GM23338 (cell line): ENCODE measurements around the gene PPP2R1B. TPM values are rescaled to one million over a fixed set of nuclear protein-coding genes. Genes with fewer than 3 reads are reported as not detected.

ENCODE experiments used
- ATAC-seq: fragments of 200-7000 bp; cut with Tn5 transposase; 3 replicates; pipeline ENCODE4 v1.9.1; 2020
- DNase-seq: peaks from one replicate; pipeline ENCODE4 v3.0.0-alpha.2; 2015; ENCODE audit warnings: low spot score
- H2AFZ ChIP-seq: fragments of 200-600 bp; sonication (generic); 2 replicates; pipeline ENCODE4 v1.8.0; 2016; ENCODE audit warnings: antibody characterized with exemption, mild to moderate bottlenecking, moderate library complexity
- H3F3A ChIP-seq: fragments of 200-600 bp; sonication (generic); replicated peaks from 2 replicates; pipeline ENCODE4 v1.8.0; 2017; ENCODE audit warnings: antibody characterized with exemption, mixed run types, low read depth
- H3K27ac ChIP-seq: fragments of 200-600 bp; sonication (generic); 2 replicates; pipeline ENCODE4 v1.6.1; 2016; ENCODE audit warnings: low read depth
- H3K27me3 ChIP-seq: fragments of 200-600 bp; sonication (generic); 2 replicates; pipeline ENCODE4 v1.8.0; 2016; ENCODE audit warnings: mild to moderate bottlenecking, mixed run types, moderate library complexity; ENCODE audit not compliant: insufficient read depth
- H3K36me3 ChIP-seq: fragments of 200-600 bp; sonication (generic); 2 replicates; pipeline ENCODE4 v1.8.0; 2016; ENCODE audit warnings: mild to moderate bottlenecking; ENCODE audit not compliant: insufficient read depth
- H3K4me1 ChIP-seq: fragments of 200-600 bp; sonication (generic); 2 replicates; pipeline ENCODE4 v1.8.0; 2016; ENCODE audit warnings: mild to moderate bottlenecking, moderate library complexity; ENCODE audit not compliant: insufficient read depth
- H3K4me2 ChIP-seq: fragments of 200-600 bp; sonication (generic); 2 replicates; pipeline ENCODE4 v1.7.1; 2017; ENCODE audit warnings: mixed run types
- H3K4me3 ChIP-seq: fragments of 200-600 bp; sonication (generic); 2 replicates; pipeline ENCODE4 v1.6.1; 2016; ENCODE audit warnings: mixed run types
- H3K79me2 ChIP-seq: fragments of 200-600 bp; sonication (generic); replicated peaks from 2 replicates; pipeline ENCODE4 v1.8.0; 2017; ENCODE audit warnings: mild to moderate bottlenecking; ENCODE audit not compliant: insufficient read depth
- H3K9me2 ChIP-seq: fragments of 200-600 bp; sonication (generic); 2 replicates; pipeline ENCODE4 v1.8.0; 2017; ENCODE audit not compliant: insufficient read depth
- H4K20me1 ChIP-seq: fragments of 200-600 bp; sonication (generic); replicated peaks from 2 replicates; pipeline ENCODE4 v1.8.0; 2017; ENCODE audit warnings: mild to moderate bottlenecking; ENCODE audit not compliant: insufficient read depth
- H3K27ac Mint-ChIP-seq: 2 replicates; pipeline ENCODE4 v1.8.0; 2020; ENCODE audit warnings: inconsistent platforms, mild to moderate bottlenecking, moderate library complexity, mixed read lengths
- H3K27me3 Mint-ChIP-seq: 3 replicates; pipeline ENCODE4 v1.8.0; 2022; ENCODE audit warnings: low read depth, mild to moderate bottlenecking, moderate library complexity, mixed read lengths, inconsistent platforms; ENCODE audit not compliant: insufficient read depth, poor library complexity
- H3K36me3 Mint-ChIP-seq: 3 replicates; pipeline ENCODE4 v1.8.0; 2021; ENCODE audit warnings: low read depth, mild to moderate bottlenecking, inconsistent platforms, moderate library complexity, mixed read lengths
- H3K4me1 Mint-ChIP-seq: 3 replicates; pipeline ENCODE4 v1.8.0; 2020; ENCODE audit warnings: mild to moderate bottlenecking, inconsistent platforms, mixed read lengths
- H3K4me3 Mint-ChIP-seq: 3 replicates; pipeline ENCODE4 v1.8.0; 2021; ENCODE audit warnings: moderate library complexity, mild to moderate bottlenecking, inconsistent platforms, mixed read lengths
- H3K9me3 Mint-ChIP-seq: 3 replicates; pipeline ENCODE4 v1.8.0; 2020; ENCODE audit warnings: moderate library complexity, mild to moderate bottlenecking, inconsistent platforms, mixed read lengths
- CREB1 ChIP-seq: fragments of 250-450 bp; sonication (Bioruptor Pico); IDR thresholded peaks from 2 replicates; pipeline ENCODE4 v1.5.0; 2020; ENCODE audit warnings: low read depth, mild to moderate bottlenecking, moderate library complexity
- ETS1 ChIP-seq: IDR thresholded peaks from 2 replicates; pipeline ENCODE4 v1.6.1; 2016; ENCODE audit warnings: antibody characterized with exemption
- EZH2 ChIP-seq: fragments of 200-600 bp; sonication (generic); IDR thresholded peaks from one replicate; pipeline ENCODE4 v1.8.0; 2017; ENCODE audit warnings: antibody characterized with exemption, mild to moderate bottlenecking, low read depth; ENCODE audit not compliant: unreplicated experiment
- EZH2phosphoT487 ChIP-seq: fragments of 200-600 bp; sonication (generic); IDR thresholded peaks from one replicate; pipeline ENCODE4 v1.8.1; 2018; ENCODE audit warnings: antibody characterized with exemption; ENCODE audit not compliant: unreplicated experiment
- NANOG ChIP-seq: IDR thresholded peaks from 2 replicates; pipeline ENCODE4 v1.6.1; 2016; ENCODE audit warnings: antibody characterized with exemption, borderline replicate concordance
- POLR2AphosphoS5 ChIP-seq: IDR thresholded peaks from 2 replicates; pipeline ENCODE4 v1.6.1; 2016; ENCODE audit warnings: antibody characterized with exemption, low read depth
- STAT1 ChIP-seq: IDR thresholded peaks from one replicate; pipeline ENCODE4 v1.6.1; 2016; ENCODE audit warnings: antibody characterized with exemption; ENCODE audit not compliant: unreplicated experiment
- ZNF114 ChIP-seq: fragments of 250-450 bp; sonication (Bioruptor Pico); IDR thresholded peaks from 2 replicates; pipeline ENCODE4 v1.5.0; 2020; ENCODE audit warnings: mild to moderate bottlenecking, moderate library complexity
- polyA plus RNA-seq: library from polyadenylated mRNA; unstranded; fragments of >200 nt; fragmentation: Nextera tagmentation; extraction: Ambion mirVana; gene quantifications from 2 replicates; pipeline ENCODE4 v1.2.1, GENCODE V29; 2016
- total RNA-seq: library from RNA; depleted of rRNA; stranded (reverse); fragments of >200 nt; shearing (Covaris generic); gene quantifications from 2 replicates; pipeline ENCODE4 v1.2.3, GENCODE V29; 2014
- TF ChIP-seq, protein P1 (sequence below), 2 experiments: fragments of 200-600 bp in 1 of 2; sonication (generic) in 1 of 2; conservative IDR thresholded peaks; 2 replicates each; pipeline versions ENCODE4 v1.5.1 to v1.6.1; 2016 to 2017; ENCODE audit warnings: antibody characterized with exemption in 2 of 2, low read depth in 2 of 2, mild to moderate bottlenecking in 2 of 2, moderate library complexity in 1 of 2
- TF ChIP-seq, protein P2 (sequence below): IDR thresholded peaks from one replicate; pipeline ENCODE4 v1.6.1; 2018; ENCODE audit warnings: antibody characterized with exemption; ENCODE audit not compliant: unreplicated experiment

PPP2R1B gene
- total and polyA plus RNA-seq, 2 experiments from 2014 or later, result 18.5 to 82.0 TPM

GRCh38 chr11:111735262-111736116, 30.7 kb downstream of the PPP2R1B start:
- no peaks in the 10 kb centered on the region for H4K20me1 ChIP-seq
- H3K4me1 ChIP-seq, result peaks cover 5% of the 10 kb centered on the region
- H3K9me2 ChIP-seq, result no peaks in the 10 kb centered on the region
- no peak overlapping the region for H2AFZ ChIP-seq
- no peaks in the 10 kb centered on the region for H3F3A ChIP-seq
- peaks cover 33% of the 10 kb centered on the region; the same call in 2 of the 3 replicates for H3K4me1 Mint-ChIP-seq
- no peak overlapping the region for H3K4me2 ChIP-seq
- H3K27ac ChIP-seq, result no peak overlapping the region
- ATAC-seq (no peak), DNase-seq (no peak)
- peaks cover 14% of the 10 kb centered on the region for H3K36me3 Mint-ChIP-seq
- no peaks in the 10 kb centered on the region for H3K36me3 ChIP-seq
- no peak overlapping the region for H3K4me3 ChIP-seq
- H3K27me3 Mint-ChIP-seq, result peaks cover 6% of the 10 kb centered on the region
- no peak overlapping the region for H3K4me3 Mint-ChIP-seq
- no peaks in the 10 kb centered on the region for H3K79me2 ChIP-seq
- H3K27ac Mint-ChIP-seq, result peak overlapping the region; percentile 80
- no peaks in the 10 kb centered on the region for H3K9me3 Mint-ChIP-seq
- H3K27me3 ChIP-seq, result no peaks in the 10 kb centered on the region
- TF ChIP-seq ETS1 (no peak), POLR2AphosphoS5 (no peak), CREB1 (no peak)
- TF ChIP-seq, protein P1, sequence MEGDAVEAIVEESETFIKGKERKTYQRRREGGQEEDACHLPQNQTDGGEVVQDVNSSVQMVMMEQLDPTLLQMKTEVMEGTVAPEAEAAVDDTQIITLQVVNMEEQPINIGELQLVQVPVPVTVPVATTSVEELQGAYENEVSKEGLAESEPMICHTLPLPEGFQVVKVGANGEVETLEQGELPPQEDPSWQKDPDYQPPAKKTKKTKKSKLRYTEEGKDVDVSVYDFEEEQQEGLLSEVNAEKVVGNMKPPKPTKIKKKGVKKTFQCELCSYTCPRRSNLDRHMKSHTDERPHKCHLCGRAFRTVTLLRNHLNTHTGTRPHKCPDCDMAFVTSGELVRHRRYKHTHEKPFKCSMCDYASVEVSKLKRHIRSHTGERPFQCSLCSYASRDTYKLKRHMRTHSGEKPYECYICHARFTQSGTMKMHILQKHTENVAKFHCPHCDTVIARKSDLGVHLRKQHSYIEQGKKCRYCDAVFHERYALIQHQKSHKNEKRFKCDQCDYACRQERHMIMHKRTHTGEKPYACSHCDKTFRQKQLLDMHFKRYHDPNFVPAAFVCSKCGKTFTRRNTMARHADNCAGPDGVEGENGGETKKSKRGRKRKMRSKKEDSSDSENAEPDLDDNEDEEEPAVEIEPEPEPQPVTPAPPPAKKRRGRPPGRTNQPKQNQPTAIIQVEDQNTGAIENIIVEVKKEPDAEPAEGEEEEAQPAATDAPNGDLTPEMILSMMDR (conservative IDR thresholded peaks at IDR 0.05; ENCODE audit: low read depth in 2 of 2), result 0 out of 4 replicates have a peak, but pooled peaks of 1 of the 2 experiments have one; percentile 7

- no peaks in the 10 kb centered on the region for H4K20me1 ChIP-seq
- H3K4me2 ChIP-seq, result no peak overlapping the region
- no peaks in the 10 kb centered on the region for H3K9me3 Mint-ChIP-seq
- DNase-seq (no peak), ATAC-seq (no peak)
- peaks cover 6% of the 10 kb centered on the region for H3K27me3 Mint-ChIP-seq
- peaks cover 34% of the 10 kb centered on the region; the same call in 2 of the 3 replicates for H3K4me1 Mint-ChIP-seq
- H3K27ac Mint-ChIP-seq, result no peak overlapping the region
- H3K4me3 Mint-ChIP-seq, result no peak overlapping the region
- H3K9me2 ChIP-seq, result no peaks in the 10 kb centered on the region
- H2AFZ ChIP-seq, result no peak overlapping the region
- H3K36me3 ChIP-seq, result no peaks in the 10 kb centered on the region
- H3K27me3 ChIP-seq, result no peaks in the 10 kb centered on the region
- H3K79me2 ChIP-seq, result no peaks in the 10 kb centered on the region
- peaks cover 12% of the 10 kb centered on the region for H3K36me3 Mint-ChIP-seq
- H3F3A ChIP-seq, result no peaks in the 10 kb centered on the region
- no peak overlapping the region for H3K4me3 ChIP-seq
- peaks cover 5% of the 10 kb centered on the region for H3K4me1 ChIP-seq
- no peak overlapping the region for H3K27ac ChIP-seq
- TF ChIP-seq, protein P2, sequence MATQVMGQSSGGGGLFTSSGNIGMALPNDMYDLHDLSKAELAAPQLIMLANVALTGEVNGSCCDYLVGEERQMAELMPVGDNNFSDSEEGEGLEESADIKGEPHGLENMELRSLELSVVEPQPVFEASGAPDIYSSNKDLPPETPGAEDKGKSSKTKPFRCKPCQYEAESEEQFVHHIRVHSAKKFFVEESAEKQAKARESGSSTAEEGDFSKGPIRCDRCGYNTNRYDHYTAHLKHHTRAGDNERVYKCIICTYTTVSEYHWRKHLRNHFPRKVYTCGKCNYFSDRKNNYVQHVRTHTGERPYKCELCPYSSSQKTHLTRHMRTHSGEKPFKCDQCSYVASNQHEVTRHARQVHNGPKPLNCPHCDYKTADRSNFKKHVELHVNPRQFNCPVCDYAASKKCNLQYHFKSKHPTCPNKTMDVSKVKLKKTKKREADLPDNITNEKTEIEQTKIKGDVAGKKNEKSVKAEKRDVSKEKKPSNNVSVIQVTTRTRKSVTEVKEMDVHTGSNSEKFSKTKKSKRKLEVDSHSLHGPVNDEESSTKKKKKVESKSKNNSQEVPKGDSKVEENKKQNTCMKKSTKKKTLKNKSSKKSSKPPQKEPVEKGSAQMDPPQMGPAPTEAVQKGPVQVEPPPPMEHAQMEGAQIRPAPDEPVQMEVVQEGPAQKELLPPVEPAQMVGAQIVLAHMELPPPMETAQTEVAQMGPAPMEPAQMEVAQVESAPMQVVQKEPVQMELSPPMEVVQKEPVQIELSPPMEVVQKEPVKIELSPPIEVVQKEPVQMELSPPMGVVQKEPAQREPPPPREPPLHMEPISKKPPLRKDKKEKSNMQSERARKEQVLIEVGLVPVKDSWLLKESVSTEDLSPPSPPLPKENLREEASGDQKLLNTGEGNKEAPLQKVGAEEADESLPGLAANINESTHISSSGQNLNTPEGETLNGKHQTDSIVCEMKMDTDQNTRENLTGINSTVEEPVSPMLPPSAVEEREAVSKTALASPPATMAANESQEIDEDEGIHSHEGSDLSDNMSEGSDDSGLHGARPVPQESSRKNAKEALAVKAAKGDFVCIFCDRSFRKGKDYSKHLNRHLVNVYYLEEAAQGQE, result no peak
- TF ChIP-seq, protein P1 (conservative IDR thresholded peaks at IDR 0.05; ENCODE audit: low read depth in 2 of 2), result no peak
- no peak for TF ChIP-seq NANOG
- no peak for TF ChIP-seq ETS1
- no peak for TF ChIP-seq EZH2
- TF ChIP-seq STAT1, result no peak
- no peak for TF ChIP-seq EZH2phosphoT487
- TF ChIP-seq ZNF114, result no peak
Measured at GRCh38 chr11:111734954-111735261, 31.3 kb downstream of the PPP2R1B start.
